ENCODE results near the gene CRYBA1.

The CRYBA1 gene

DNA sequence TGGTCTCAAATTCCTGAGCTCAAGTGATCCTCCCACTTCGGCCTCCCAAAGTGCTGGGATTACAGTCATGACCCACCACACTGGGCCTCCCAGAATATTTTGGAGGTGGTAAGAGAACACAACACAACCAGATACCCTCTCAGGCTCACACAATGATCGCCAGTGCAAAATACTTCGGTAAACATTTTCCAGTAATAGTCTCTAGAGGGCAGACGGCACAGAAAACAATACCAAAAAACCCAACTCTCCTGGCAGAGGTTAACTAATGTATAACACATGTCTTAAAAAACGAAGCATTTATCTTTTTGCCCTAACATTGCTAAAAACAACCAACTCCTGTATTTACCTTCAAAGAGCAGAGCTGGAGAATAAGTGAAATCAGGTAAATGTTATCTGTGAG lies 36.8 kb downstream of the CRYBA1 start:
- peak; percentile 12 for DNase-seq

DNA sequence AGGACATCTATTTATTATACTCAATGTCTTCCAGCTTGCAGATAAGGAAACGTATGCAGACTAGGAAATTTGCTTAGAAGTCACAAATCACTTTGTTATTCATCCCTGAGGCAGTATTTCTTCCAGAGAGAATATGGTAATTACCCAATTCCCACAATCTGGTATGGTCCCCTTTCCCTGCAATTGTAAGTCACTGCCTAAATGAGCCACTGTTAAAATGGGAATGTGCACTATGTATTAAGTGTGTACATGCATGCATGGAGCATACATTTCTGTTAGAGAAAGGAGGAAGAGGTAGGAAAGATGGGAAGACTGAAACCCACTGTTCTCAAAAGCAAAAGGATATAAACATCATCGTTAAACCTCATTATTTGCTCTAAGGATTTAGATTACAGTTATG lies 37.3 kb downstream of the CRYBA1 start:
- DNase-seq, result no peak

DNA sequence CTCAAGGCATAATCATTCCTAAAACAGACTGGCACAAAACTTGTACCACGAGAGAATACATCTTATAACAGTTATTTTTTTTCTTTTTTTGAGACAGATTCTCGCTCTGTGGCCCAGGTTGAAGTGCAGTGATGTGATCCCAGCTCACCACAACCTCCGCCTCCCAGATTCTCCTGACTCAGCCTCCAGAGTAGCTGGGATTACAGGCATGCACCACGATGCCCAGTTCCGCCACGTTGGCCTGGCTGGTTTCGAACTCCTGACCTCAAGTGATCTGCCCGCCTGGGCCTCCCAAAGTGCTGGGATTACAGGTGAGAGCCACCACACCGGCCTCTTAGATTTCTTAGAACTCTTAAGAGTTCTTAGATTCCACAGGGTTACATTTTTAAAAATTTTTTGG lies 43.2 kb downstream of the CRYBA1 start:
- DNase-seq, result no peak

DNA sequence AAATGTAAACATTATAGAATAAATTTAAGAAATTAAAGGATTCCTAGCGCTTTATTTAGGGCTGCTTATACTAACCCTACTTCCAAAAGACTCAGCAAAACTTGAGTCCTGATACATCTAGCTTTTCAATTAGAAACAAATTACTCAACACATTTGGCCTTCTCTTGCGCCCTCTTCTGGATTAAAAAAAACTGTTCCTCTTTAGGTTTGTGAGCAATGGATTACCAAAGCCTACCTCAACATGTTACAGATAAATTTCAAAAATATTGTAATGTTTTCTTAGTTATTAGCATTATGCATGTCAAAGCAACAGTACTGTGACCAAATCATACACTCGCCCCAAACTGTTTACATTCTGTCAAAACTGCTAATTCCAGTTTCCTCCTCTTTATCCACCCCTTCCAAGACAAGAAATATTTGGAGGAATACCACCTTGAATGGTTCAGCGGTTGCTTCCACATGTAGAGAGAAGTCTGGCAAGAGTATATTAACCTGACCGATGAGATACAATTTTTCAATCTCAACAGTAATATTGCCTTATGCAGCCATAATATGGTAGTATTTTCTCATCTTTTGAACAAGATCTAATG lies 44.6 kb downstream of the CRYBA1 start:
- DNase-seq, result peak; percentile 71

DNA sequence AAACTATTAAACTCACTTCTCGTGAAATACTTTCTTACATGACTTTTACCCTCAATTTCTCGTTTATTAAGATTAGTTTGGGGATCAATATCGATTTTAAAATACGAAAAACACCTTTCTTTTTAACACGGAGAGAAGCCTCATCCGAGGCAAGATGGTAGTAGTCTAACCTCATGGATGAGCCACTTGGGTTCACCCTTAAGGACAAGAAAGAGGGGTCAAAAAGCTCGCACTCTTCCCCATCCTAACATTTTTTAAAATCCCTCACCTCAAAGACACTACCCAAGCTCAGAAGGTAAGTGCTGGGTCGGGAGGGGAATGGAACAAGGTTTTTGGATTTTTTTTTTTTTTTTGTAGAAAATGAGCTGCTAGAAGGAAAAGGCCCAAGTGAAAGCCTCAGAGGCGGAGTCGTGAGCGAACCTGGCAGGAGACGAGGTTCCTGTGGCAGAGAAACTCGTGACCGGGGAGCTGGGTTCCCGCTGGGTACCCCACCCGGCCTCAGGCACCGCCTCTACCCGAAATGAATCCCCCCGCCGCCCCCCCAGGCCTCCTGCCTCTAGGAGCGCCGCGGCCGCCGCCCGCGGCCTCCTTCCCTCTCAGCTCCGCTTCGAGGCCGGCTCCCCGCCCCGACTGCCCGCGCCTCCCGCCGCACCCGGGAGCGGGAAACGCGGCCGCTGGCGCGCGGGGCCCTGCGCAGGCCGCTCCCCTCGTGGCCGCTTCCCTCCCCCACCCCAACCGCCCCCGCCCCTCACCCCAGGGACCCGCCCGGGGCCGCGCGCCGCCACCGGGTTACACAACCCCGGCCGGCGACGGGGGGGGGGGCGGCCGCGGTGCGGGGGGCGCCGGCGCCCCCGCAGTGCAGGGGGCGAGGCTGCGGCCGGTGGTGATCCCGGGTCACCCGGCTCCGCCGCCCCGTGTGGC lies 45.7 kb downstream of the CRYBA1 start:
- DNase-seq, result peak; percentile 36

DNA sequence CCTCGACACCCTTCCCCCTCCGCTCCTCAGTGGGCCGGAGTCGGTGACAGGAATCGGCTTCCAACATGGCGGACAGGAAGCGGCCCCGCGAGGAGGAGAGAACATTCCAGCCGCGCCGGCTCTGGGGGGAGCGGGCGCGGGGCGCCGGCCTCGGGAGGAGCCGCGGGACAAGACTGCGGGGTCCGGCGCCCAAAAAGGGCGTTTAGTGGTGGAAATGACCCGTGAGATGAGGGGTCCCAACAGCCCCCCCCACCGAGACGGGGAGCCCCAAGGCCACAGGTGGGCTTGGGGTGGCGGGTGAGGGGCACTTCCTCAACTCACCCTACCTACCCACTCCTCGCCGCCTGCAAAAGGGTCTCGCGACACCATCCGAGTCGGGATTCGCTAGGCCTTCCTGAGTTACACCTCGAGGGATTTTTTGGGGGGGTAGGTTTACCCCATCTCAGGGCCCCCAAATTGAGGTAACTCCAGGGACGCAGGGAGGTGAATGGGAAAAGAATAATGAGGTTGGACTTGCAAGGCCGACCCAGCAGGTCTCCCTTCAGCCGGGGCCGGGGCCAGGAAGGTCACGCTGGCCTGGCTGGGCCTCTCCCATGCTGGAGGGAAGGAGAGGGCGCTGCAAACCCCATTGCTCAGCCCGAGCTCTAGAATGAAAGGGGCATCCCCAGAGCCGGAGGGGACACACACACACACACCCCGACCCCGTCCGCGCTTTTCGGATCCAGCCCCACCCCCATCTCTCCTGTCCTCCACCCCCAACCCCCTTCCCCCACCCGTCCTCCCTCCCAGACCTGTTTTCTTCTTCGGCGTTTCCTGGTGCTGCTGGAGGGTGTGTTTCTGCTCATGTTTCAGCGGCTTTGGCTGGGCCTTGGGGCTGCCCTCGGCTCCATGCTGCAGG lies 46.6 kb downstream of the CRYBA1 start:
- DNase-seq, result peak; percentile 66

DNA sequence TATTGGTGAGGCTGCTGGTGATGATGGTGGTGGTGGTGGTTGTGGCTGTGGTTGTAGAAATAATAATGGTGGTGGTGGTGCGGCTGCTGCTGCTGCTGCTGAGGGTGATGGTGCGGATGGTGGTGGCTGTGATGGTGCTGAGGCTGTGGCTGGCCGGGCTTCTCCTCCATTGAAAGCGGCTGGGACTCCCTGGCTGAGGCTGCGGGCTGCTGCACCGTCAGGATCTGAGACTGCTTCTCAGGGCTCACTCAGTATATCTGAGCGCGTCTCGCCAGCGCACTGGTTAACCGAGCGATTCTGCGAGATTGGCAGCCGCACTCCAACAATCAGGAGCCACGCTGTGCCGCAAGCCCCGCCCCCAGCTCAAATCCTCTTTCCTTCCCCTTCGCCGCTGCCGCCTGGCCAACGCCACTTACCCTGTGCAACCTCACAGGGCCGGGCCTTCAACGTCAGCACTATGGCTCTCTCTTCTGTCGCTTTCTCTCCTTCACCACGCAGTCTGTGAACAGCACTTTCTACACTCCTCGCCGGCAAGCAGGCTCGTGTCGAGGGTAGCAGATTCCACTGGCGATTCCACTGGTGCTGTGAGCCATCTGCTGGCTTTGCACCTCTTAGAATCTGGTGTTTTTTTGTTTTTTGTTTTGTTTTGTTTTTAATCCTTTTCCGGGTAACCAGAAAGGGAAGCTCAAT lies 47.4 kb downstream of the CRYBA1 start, which contains the start of gene NUFIP2:
Gene NUFIP2, minus strand, starts transcription at position 259 of the 690 bp plus-strand sequence. Its CDS starts 89 bp downstream, at position 170.
- peak; percentile 98 for DNase-seq

DNA sequence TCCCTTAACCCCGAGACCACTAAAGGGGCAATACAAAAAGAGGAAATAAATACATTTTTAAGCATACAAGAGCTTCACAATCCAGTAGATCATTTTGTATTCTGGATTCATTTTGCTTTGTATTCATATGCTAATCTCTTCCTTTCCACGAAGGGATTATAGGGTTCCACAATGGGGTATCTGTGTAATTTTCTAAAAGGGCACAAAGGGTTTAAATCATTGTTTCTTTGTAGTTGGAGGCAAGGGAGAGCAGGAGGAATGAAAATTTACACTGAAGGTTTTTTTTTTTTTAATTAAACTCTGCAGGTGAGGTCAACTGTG lies 47.9 kb downstream of the CRYBA1 start:
- DNase-seq, result no peak

DNA sequence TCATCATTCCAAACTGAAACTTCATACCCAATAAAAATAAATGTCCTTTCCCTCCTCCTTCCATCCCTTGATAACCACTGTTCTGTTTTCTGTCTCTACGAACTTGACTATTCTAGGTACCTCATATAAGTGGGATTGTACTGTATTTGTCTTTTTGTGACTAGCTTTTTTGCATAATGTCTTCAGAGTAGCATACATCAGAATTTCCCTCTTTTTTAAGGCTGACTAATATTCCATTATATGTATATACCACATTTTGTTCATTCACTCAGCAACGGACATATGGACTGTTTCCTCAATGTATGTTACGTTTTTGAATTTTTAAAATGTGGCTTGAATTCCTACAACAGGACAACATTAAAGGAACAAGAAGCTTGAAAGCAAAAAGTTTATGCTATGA lies 48.8 kb downstream of the CRYBA1 start:
- DNase-seq, result no peak

DNA sequence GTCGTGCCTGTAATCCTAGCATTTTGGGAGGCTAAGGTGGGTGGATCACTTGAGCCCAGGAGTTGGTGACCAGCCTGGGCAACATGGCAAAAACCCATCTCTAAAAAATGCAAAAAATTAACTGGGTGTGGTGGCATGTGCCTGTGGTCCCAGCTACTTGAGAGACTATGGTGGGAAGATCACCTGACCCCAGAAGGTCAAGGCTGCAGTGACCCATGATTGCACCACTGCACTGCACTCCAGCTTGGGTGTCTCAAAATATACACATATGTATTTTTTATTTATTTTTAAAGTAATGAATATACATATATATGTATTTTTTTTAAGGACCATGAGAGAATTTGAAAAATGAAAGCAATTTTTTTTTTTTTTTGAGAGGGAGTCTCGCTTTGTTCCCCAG lies 52.4 kb downstream of the CRYBA1 start:
- DNase-seq, result no peak

DNA sequence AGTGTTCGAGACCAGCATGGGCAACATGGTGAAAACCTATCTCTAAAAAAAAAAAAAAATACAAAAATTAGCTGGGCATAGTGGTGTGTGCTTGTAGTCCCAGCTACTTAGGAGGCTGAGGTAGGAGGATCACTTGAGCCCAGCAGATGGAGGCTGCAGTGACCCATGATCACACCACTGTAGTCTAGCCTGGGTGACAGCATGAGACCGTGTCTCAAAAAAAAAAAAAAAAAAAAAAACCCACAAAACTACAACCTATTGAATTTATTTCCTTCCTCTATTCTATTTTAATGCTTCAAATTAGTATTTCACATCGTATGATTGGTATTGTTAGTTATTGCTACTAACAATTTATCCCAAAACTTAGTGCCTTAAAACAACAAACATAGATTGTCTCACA lies 56.7 kb downstream of the CRYBA1 start:
- DNase-seq, result no peak

Measured in fibroblast of skin of right biceps (primary cell).